ENCODE data around the gene GORASP2. TPM values are rescaled to one million over a fixed set of nuclear protein-coding genes. Genes with fewer than 3 reads are reported as not detected.

The GORASP2 gene
- total RNA-seq, 1 experiment from 2014 or later, result 102 TPM

- Mint-ChIP-seq H3K4me1 (peaks cover 39% of the 10 kb centered on the region), H3K9me3 (peaks cover 20% of the 10 kb centered on the region), H3K4me3 (no peak overlapping the region; the same call in 1 of the 2 replicates), H3K27ac (peak overlapping the region; percentile 38; the same call in 1 of the 2 replicates), H3K36me3 (peaks cover 29% of the 10 kb centered on the region), H3K27me3 (ENCODE audit: low read depth) (no peaks in the 10 kb centered on the region)
- no peak for DNase-seq (ENCODE audit: low spot score)
- ATAC-seq, result no peak
- TF ChIP-seq TEAD1 (CRISPR knock-in tag; IDR thresholded peaks at IDR 0.05) (no peak), CDX4 (CRISPR knock-in tag; IDR thresholded peaks at IDR 0.05; ENCODE audit: borderline replicate concordance) (no peak), JAZF1 (CRISPR knock-in tag; IDR thresholded peaks at IDR 0.05) (no peak), NFYB (CRISPR knock-in tag; conservative IDR thresholded peaks at IDR 0.05; ENCODE audit: low read depth) (no peak), ESRRA (CRISPR knock-in tag; IDR thresholded peaks at IDR 0.05; ENCODE audit: borderline replicate concordance) (no peak), ZNF396 (CRISPR knock-in tag; IDR thresholded peaks at IDR 0.05; ENCODE audit: borderline replicate concordance) (no peak), ZMAT4 (CRISPR knock-in tag; IDR thresholded peaks at IDR 0.05) (no peak), TEAD4 (CRISPR knock-in tag; IDR thresholded peaks at IDR 0.05) (no peak), ZNF281 (CRISPR knock-in tag; IDR thresholded peaks at IDR 0.05) (no peak)
- TF ChIP-seq, protein P1, sequence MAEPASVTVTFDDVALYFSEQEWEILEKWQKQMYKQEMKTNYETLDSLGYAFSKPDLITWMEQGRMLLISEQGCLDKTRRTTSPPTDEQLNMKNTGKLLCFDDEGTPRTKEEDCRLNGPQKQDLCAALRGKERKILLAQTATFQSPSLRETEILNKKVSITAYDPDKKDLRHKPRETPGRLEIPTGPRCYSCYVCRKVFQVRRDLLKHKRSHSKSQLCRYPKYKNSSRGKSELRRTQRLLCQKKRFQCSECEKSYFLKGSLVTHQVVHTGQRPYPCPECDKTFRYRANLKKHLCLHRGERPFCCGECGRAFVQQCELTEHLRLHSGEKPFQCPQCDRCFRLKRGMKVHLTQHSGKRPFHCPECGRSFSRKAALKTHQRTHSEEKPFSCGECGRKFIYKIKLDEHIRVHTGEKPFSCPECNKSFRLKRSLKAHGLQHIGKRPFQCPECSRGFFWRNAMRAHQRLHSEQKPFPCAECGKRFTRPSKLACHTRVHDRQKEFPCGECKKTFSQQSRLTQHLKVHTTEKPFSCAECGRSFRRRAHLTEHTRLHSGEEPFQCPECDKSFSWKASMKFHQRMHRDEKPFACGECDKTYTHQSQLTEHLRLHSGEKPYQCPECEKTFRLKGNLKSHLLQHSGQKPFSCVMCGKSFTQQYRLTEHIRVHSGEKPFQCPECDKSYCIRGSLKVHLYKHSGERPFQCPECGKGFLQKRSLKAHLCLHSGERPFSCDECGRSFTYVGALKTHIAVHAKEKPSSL (CRISPR knock-in tag; conservative IDR thresholded peaks at IDR 0.05), result no peak
- CTCF ChIA-PET, result no interaction called here
- POLR2A ChIA-PET, result interaction anchor here (0.7 kb wide), 1 partner anchor 40 kb away, joined by 3 read pairs; no protein-coding TSS in a partner anchor
Observed at GRCh38 chr2:170926743-170927297, 2.2 kb upstream of the GORASP2 start.

DNA sequence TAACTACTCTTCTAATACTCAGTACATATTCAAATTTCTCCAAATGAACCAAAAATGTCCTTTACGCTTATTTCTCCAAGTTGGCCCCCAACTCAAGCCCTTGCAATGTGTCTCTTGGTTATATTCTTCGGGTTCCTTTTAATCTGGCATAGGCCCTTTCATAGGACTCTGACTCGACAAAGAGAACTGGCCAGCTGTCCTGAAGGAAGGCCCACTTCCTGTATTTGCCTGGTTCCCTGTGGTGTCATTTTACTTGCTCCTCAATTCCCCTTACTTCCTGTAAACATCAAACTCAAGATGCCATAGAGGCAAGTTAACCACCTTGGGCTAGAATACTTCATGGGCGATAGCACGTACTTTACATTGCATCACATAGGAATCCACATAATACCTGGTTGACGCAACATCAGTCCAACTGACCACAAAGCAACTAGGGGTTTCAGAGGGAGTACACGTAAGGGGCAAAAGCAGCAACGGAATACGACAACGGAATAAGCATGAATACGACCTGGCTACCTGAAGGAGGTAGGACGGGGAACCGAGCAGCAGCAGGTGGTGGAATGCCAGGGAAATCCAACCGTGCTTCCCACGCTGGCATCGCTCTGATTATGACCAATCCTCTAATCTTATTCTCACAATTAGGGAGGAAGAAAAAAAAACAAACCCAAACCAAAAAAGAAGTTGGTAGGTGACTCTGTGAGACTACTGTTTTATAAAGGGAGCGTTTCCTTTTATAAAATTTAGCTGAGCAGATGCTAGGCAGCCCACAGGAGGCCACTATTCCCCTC, 823 bp upstream of the GORASP2 start:
- ChIA-PET POLR2A (interaction anchor here (0.5 to 1.6 kb wide), 3 partner anchors 11 to 557 kb away, joined by 3 to 5 read pairs (median 5); partner anchors contain the start of gene METTL8), CTCF (interaction anchor here (0.6 to 4.5 kb wide), 34 partner anchors 8 to 1530 kb away, joined by 3 to 34 read pairs (median 5); partner anchors contain the start of genes DCAF17 and METTL8)
- peaks cover 46% of the 10 kb centered on the region for H3K4me1 Mint-ChIP-seq
- peaks cover 25% of the 10 kb centered on the region for H3K36me3 Mint-ChIP-seq
- H3K27me3 Mint-ChIP-seq (ENCODE audit: low read depth), result no peaks in the 10 kb centered on the region
- DNase-seq (ENCODE audit: low spot score) (peak; percentile 25), ATAC-seq (peak; percentile 0; the same call in 1 of the 2 replicates)
- TF ChIP-seq NFATC4 (CRISPR knock-in tag; IDR thresholded peaks at IDR 0.05) (no peak), AR (CRISPR knock-in tag; IDR thresholded peaks at IDR 0.05) (0 out of 2 replicates have a peak, but pooled peaks have one; percentile 43), FOXK1 (CRISPR knock-in tag; IDR thresholded peaks at IDR 0.05) (peak; percentile 61; the same call in 1 of the 2 replicates), GABPB1 (CRISPR knock-in tag; IDR thresholded peaks at IDR 0.05) (peak; percentile 98), HMGXB4 (CRISPR knock-in tag; IDR thresholded peaks at IDR 0.05) (no peak)
- H3K9me3 Mint-ChIP-seq, result peaks cover 20% of the 10 kb centered on the region
- H3K4me3 Mint-ChIP-seq, result peak overlapping the region; percentile 91
- peak overlapping the region; percentile 97 for H3K27ac Mint-ChIP-seq

All from WTC11 (cell line).